Measurements from ENCODE around the gene GNG7.

DNA sequence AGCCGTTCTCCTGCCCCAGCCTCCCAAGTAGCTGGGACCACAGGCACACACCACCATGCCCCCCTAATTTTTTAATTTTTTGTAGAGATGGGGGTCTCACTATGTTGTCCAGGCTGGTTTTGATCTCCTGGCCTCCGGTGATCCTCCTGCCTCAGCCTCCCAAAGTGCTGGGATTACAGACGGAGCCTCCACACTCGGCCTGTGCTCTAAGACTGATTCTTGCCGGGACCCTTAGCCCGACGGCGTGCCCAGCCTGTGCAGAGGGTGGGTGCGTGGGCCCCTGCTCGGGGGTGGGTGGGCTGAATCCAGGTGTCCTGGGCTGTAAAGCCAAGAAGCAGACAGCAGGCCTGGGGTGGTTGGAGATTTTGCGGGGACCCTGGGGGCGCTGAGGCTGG lies 162.2 kb downstream of the GNG7 start:
- no peak for TF ChIP-seq TAF1 (IDR thresholded peaks at IDR 0.05; ENCODE audit: borderline replicate concordance, low read depth, low read length)
- TF ChIP-seq POLR2A (IDR thresholded peaks at IDR 0.05; ENCODE audit: low read depth, low read length), result no peak
